ENCODE data around the gene TRIM31. TPM values are rescaled to one million over a fixed set of nuclear protein-coding genes. Genes with fewer than 3 reads are reported as not detected.

The TRIM31 gene
- total and polyA plus RNA-seq, 4 donors: 0.79 to 13.8 TPM; not detected in 2

GRCh38 chr6:30156262-30156599 lies 43.3 kb upstream of the TRIM31 start:
- Histone ChIP-seq H3K27me3 (ENCODE audit: control insufficient read depth in 1 of 2, insufficient read depth in 2 of 2, low read length in 1 of 2) (no peaks in the 10 kb centered on the region), H3K27ac (ENCODE audit: low read depth in 1 of 2, low read length in 2 of 2) (no peak overlapping the region), H3K36me3 (ENCODE audit: control insufficient read depth in 1 of 2, insufficient read depth in 2 of 2, low read length in 1 of 2) (no peaks in the 10 kb centered on the region), H3K9me3 (ENCODE audit: control insufficient read depth, low read length) (no peaks in the 10 kb centered on the region), H3K4me3 (ENCODE audit: low read length in 2 of 2) (no peak overlapping the region), H3K4me1 (ENCODE audit: control insufficient read depth in 1 of 2, insufficient read depth in 2 of 2, low read length in 2 of 2) (no peaks in the 10 kb centered on the region)
- ATAC-seq (ENCODE audit: low FRiP score) (no peak), DNase-seq (peak in 1 of 2 donors; percentile 55)
- WGBS, 2 donors: 7 to 9% methylated on average over 4 of the region's 4 CpGs
- intact Hi-C loops (cut with DNase I): no loop called here

- no peak overlapping the region for H3K27ac ChIP-seq (ENCODE audit: low read depth in 1 of 2, low read length in 2 of 2)
- H3K9me3 ChIP-seq (ENCODE audit: control insufficient read depth, low read length): no peaks in the 10 kb centered on the region
- H3K4me1 ChIP-seq (ENCODE audit: control insufficient read depth in 1 of 2, insufficient read depth in 2 of 2, low read length in 2 of 2): no peaks in the 10 kb centered on the region
- intact Hi-C loops (cut with DNase I): no loop called here
- ATAC-seq (ENCODE audit: low FRiP score): no peak
- no peaks in the 10 kb centered on the region for H3K36me3 ChIP-seq (ENCODE audit: control insufficient read depth in 1 of 2, insufficient read depth in 2 of 2, low read length in 1 of 2)
- no peak for DNase-seq
- H3K4me3 ChIP-seq (ENCODE audit: low read length in 2 of 2): no peak overlapping the region
- WGBS, 2 donors: 85 to 92% methylated on average over 2 of the region's 2 CpGs
- H3K27me3 ChIP-seq (ENCODE audit: control insufficient read depth in 1 of 2, insufficient read depth in 2 of 2, low read length in 1 of 2): no peaks in the 10 kb centered on the region
These were observed 42.8 kb upstream of the TRIM31 start for GRCh38 chr6:30155520-30156261.

GRCh38 chr6:30154709-30155519 lies 42.0 kb upstream of the TRIM31 start:
- no peaks in the 10 kb centered on the region for H3K9me3 ChIP-seq (ENCODE audit: control insufficient read depth, low read length)
- H3K4me1 ChIP-seq (ENCODE audit: control insufficient read depth in 1 of 2, insufficient read depth in 2 of 2, low read length in 2 of 2): no peaks in the 10 kb centered on the region
- WGBS, 2 donors: 29 to 33% methylated on average over 12 of the region's 12 CpGs
- H3K36me3 ChIP-seq (ENCODE audit: control insufficient read depth in 1 of 2, insufficient read depth in 2 of 2, low read length in 1 of 2): no peaks in the 10 kb centered on the region
- ATAC-seq (ENCODE audit: low FRiP score) (peak; percentile 57), DNase-seq (no peak)
- H3K27ac ChIP-seq (ENCODE audit: low read depth in 1 of 2, low read length in 2 of 2): no peak overlapping the region
- H3K27me3 ChIP-seq (ENCODE audit: control insufficient read depth in 1 of 2, insufficient read depth in 2 of 2, low read length in 1 of 2): no peaks in the 10 kb centered on the region
- intact Hi-C loops (cut with DNase I): no loop called here
- no peak overlapping the region for H3K4me3 ChIP-seq (ENCODE audit: low read length in 2 of 2)

- no peaks in the 10 kb centered on the region for H3K4me1 ChIP-seq (ENCODE audit: control insufficient read depth in 1 of 2, insufficient read depth in 2 of 2, low read length in 2 of 2)
- no peak overlapping the region for H3K4me3 ChIP-seq (ENCODE audit: low read length in 2 of 2)
- H3K27ac ChIP-seq (ENCODE audit: low read depth in 1 of 2, low read length in 2 of 2): no peak overlapping the region
- WGBS, 2 donors: 85 to 87% methylated on average over 17 of the region's 17 CpGs
- H3K27me3 ChIP-seq (ENCODE audit: control insufficient read depth in 1 of 2, insufficient read depth in 2 of 2, low read length in 1 of 2): no peaks in the 10 kb centered on the region
- DNase-seq (no peak), ATAC-seq (ENCODE audit: low FRiP score) (no peak)
- H3K36me3 ChIP-seq (ENCODE audit: control insufficient read depth in 1 of 2, insufficient read depth in 2 of 2, low read length in 1 of 2): no peaks in the 10 kb centered on the region
- no peaks in the 10 kb centered on the region for H3K9me3 ChIP-seq (ENCODE audit: control insufficient read depth, low read length)
- intact Hi-C loops (cut with DNase I): no loop called here
These were observed 41.2 kb upstream of the TRIM31 start for GRCh38 chr6:30154061-30154460.

GRCh38 chr6:30152910-30153610 lies 40.2 kb upstream of the TRIM31 start:
- Histone ChIP-seq H3K4me1 (ENCODE audit: control insufficient read depth in 1 of 2, insufficient read depth in 2 of 2, low read length in 2 of 2) (no peaks in the 10 kb centered on the region), H3K27ac (ENCODE audit: low read depth in 1 of 2, low read length in 2 of 2) (no peak overlapping the region), H3K36me3 (ENCODE audit: control insufficient read depth in 1 of 2, insufficient read depth in 2 of 2, low read length in 1 of 2) (no peaks in the 10 kb centered on the region), H3K4me3 (ENCODE audit: low read length in 2 of 2) (no peak overlapping the region), H3K9me3 (ENCODE audit: control insufficient read depth, low read length) (no peaks in the 10 kb centered on the region), H3K27me3 (ENCODE audit: control insufficient read depth in 1 of 2, insufficient read depth in 2 of 2, low read length in 1 of 2) (no peaks in the 10 kb centered on the region)
- DNase-seq: no peak
- intact Hi-C loops (cut with DNase I): no loop called here
- ATAC-seq (ENCODE audit: low FRiP score): no peak
- 75 to 91% methylated on average over 3 of the region's 3 CpGs for WGBS, 2 donors

GRCh38 chr6:30152016-30152673 lies 39.3 kb upstream of the TRIM31 start:
- ATAC-seq (ENCODE audit: low FRiP score) (no peak), DNase-seq (no peak)
- no peaks in the 10 kb centered on the region for H3K27me3 ChIP-seq (ENCODE audit: control insufficient read depth in 1 of 2, insufficient read depth in 2 of 2, low read length in 1 of 2)
- no peaks in the 10 kb centered on the region for H3K36me3 ChIP-seq (ENCODE audit: control insufficient read depth in 1 of 2, insufficient read depth in 2 of 2, low read length in 1 of 2)
- 72 to 77% methylated on average over 4 of the region's 4 CpGs for WGBS, 2 donors
- no peak overlapping the region for H3K4me3 ChIP-seq (ENCODE audit: low read length in 2 of 2)
- H3K27ac ChIP-seq (ENCODE audit: low read depth in 1 of 2, low read length in 2 of 2): no peak overlapping the region
- H3K4me1 ChIP-seq (ENCODE audit: control insufficient read depth in 1 of 2, insufficient read depth in 2 of 2, low read length in 2 of 2): no peaks in the 10 kb centered on the region
- intact Hi-C loops (cut with DNase I): no loop called here
- no peaks in the 10 kb centered on the region for H3K9me3 ChIP-seq (ENCODE audit: control insufficient read depth, low read length)

- 52 to 65% methylated on average over 3 of the region's 3 CpGs for WGBS, 2 donors
- ATAC-seq (ENCODE audit: low FRiP score): no peak
- no peaks in the 10 kb centered on the region for H3K27me3 ChIP-seq (ENCODE audit: control insufficient read depth in 1 of 2, insufficient read depth in 2 of 2, low read length in 1 of 2)
These were observed 38.7 kb upstream of the TRIM31 start for GRCh38 chr6:30151580-30151979.

GRCh38 chr6:30150671-30151395 lies 37.9 kb upstream of the TRIM31 start:
- Histone ChIP-seq H3K27ac (ENCODE audit: low read depth in 1 of 2, low read length in 2 of 2) (no peak overlapping the region), H3K36me3 (ENCODE audit: control insufficient read depth in 1 of 2, insufficient read depth in 2 of 2, low read length in 1 of 2) (no peaks in the 10 kb centered on the region), H3K27me3 (ENCODE audit: control insufficient read depth in 1 of 2, insufficient read depth in 2 of 2, low read length in 1 of 2) (no peaks in the 10 kb centered on the region), H3K9me3 (ENCODE audit: control insufficient read depth, low read length) (no peaks in the 10 kb centered on the region), H3K4me3 (ENCODE audit: low read length in 2 of 2) (no peak overlapping the region), H3K4me1 (ENCODE audit: control insufficient read depth in 1 of 2, insufficient read depth in 2 of 2, low read length in 2 of 2) (no peaks in the 10 kb centered on the region)
- WGBS, 2 donors: 84 to 85% methylated on average over 10 of the region's 10 CpGs
- no peak for ATAC-seq (ENCODE audit: low FRiP score)
- DNase-seq: no peak
- intact Hi-C loops (cut with DNase I): no loop called here

More at GRCh38 chr6:30151580-30151979, 38.7 kb upstream of the TRIM31 start:
- H3K27ac ChIP-seq (ENCODE audit: low read depth in 1 of 2, low read length in 2 of 2): no peak overlapping the region
- no peaks in the 10 kb centered on the region for H3K9me3 ChIP-seq (ENCODE audit: control insufficient read depth, low read length)
- no peaks in the 10 kb centered on the region for H3K36me3 ChIP-seq (ENCODE audit: control insufficient read depth in 1 of 2, insufficient read depth in 2 of 2, low read length in 1 of 2)
- DNase-seq: no peak
- H3K4me1 ChIP-seq (ENCODE audit: control insufficient read depth in 1 of 2, insufficient read depth in 2 of 2, low read length in 2 of 2): no peaks in the 10 kb centered on the region
- no peak overlapping the region for H3K4me3 ChIP-seq (ENCODE audit: low read length in 2 of 2)
- intact Hi-C loops (cut with DNase I): no loop called here

Data from aorta (tissue), 5 donors.